Stimulated activated CD8-positive, alpha-beta memory T cell treated with anti-CD3 and anti-CD28 coated beads, Interleukin-4, amount 100 ng/mL, for 1 hour (primary cell): ENCODE results near the gene MYDGF.
"Not testable (repeated sequence)": the region's sequence is repeated elsewhere in the genome, so short reads cannot be mapped to it uniquely, and the experiment has no call there.

Experiments
- DNase-seq, 2 donors: peaks; one replicate each; pipeline ENCODE4 v3.0.0-alpha.2; 2020; ENCODE audit warnings: low read depth in 2 of 2, low spot score in 1 of 2

Gene MYDGF

DNA sequence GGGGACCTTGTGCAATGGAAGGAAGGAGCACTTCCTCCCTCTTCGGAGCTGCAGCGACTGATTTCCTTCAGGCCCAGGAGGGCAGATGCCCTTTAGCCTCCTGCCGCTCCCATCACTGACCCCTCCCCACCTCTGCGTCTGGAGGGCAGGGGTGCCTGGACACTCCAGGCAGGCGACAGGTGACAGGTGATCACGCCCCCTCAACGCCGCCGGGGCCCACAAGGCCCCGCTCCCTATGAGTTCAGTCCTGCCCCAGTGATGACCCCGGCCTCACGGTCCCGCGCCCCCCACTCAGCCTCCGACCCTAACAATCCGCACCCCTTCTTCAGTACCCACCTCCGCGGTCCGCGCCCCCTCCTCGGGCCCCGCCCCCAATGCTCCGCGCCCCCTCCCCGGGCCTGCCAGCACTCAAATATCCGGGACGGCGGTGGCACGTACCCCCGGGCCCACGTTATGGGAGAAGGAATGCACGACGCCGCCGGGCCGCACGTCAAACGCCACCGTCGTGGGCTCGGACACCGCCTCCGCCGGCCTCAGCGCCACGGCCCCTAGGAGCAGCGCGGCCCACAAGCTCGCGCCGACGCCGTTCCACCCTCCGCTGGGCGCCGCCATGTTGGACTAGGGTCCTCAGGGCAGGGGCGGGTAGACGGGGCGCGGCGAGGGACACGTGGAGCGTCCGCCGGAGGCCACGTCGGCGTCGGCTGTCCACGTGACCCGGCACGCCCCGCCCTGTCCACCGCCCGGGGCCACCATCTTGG is at the start of gene MYDGF:
MYDGF (minus strand) TSS at position 620 of the 758 bp plus-strand sequence; CDS start at position 612, 8 bp downstream.
- DNase-seq, result peak; percentile 84 to 88

DNA sequence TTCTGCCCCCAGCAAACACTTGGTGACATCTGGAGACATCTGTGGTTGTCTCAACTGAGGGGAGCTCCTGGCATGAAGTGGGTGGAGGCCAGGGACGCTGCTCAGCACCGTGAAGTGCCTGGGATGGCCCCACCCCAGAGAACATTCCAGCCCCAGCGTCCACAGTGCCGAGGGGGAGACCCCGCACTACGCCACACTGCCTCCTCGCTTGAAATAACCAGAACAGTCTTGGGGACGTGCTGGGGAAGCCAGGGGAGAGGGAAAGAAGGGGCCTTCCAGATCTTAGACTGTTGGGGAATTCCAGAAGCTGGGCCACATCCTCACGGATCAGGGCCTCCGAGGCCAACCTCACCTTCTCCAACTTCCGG is 49.3 kb upstream of the MYDGF start:
- no peak for DNase-seq

DNA sequence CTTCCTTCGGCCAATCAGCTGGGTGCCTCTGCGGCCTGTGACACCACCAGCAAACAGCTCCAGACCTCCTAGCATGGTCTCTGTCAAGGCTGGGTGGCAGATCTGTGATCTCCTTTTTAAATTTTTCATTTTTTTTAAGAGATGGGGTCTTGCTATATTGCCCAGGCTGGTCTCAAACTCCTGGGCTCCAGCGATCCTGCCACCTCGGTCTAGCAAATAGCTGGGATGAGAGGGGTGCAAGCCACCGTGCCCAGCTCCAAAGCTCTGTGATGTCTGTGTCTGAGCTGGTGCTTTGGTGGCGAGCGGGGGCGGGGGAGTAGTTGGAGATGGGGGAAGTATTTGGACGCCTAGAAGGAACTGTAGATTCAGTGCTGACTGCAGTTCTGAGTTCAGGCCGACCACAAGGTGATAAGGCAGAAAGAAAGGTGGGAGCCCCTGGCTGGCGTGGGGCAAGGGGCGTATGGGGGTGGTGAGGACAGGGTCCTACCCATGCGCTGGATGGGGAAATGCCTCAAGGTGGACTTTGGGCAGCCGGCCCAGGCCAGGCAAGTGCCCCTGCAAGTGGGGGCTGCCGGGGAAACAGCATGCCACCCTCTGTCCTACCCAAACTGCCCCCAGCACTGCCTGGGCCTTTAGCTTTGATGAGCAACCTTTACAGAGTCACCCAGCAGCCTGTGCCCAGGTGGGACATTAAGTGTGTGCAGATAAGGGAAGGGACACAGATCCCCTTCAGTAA is 48.0 kb upstream of the MYDGF start:
- no peak for DNase-seq

DNA sequence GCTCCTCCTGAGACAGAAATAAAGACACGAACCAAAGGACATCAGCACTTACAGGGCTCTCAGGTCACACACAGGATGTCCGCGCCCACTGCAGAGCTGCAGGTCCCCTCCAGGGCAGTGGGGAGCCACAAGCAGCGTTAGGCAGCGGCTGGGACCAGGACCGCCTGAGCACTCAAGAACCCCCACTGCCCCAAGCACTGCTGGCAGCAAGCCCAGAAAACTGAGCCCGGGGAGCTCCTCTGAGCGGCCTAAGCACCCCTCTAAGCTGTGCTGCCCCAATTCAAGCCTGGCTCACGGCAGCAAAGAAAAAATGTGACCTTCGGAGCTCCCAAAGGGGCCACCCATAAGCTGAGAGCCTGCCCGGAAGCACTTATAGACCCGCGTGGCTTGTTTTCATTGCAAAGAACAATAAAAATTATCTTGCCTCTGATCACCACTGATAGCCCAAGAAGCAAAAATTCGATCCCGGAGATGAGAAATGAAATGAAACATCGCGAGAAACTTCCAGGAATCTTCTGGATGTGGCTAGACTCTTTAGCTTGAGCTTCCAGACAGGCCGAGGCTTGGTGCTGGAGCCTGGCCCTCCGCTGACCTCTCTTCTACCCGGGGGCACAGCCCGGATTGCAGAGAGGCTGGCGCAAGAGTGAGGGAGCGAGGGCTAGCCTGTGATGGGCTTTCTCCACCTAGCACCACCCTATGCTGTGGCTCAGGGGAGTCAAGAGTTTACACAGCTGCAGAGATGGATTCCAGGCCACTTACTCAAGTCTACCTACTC is 47.2 kb upstream of the MYDGF start:
- no peak for DNase-seq

DNA sequence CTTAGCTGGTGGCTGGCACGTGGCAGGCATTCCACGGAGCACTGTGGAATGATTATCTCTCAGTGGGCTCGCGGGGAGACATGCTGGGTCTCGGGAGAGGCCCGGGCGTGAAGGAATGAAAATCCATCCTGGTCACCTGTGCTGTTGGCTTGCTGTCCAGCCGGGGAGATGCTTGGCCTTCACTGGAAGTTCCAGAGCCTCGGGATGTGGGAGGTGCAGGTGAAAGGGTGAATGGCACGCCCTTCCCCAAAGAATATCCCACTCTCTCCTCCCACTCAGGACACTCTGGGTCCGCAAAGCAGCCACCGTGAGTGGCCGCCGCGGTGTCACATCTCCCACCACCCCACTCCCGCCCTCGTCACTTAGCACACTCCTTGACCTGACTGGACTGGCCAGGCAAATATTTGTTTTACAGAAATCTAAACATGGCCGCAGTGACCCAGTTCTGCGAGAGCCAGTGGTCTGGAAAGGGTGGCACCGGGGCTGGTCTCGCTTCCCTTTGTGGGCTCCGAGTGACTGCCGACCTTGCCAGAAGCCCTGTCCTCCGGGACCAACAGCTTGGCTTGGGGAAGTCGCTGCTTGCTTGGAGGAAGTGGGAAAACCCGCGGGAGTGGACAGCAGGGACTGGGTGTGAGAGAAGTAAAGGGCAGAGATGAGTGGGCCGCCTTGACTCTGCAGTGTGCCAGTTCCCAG is 45.5 kb upstream of the MYDGF start:
- DNase-seq, result no peak

DNA sequence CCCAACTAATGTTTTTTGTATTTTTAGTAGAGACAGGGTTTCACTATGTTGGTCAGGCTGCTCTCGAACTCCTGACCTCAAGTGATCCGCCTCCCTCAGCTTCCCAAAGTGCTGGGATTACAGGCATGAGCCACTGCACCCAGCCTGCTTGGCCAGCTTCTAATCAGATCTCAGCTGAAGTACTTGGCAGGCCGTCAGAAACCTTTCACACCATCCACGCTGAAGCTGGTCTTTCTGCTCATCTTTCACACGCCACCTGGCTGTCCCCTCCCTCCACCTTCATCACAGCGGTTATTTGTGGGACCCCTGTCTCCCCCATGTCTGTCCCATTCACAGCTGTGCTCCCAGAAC is 45.0 kb upstream of the MYDGF start:
- not testable (repeated sequence) for DNase-seq

DNA sequence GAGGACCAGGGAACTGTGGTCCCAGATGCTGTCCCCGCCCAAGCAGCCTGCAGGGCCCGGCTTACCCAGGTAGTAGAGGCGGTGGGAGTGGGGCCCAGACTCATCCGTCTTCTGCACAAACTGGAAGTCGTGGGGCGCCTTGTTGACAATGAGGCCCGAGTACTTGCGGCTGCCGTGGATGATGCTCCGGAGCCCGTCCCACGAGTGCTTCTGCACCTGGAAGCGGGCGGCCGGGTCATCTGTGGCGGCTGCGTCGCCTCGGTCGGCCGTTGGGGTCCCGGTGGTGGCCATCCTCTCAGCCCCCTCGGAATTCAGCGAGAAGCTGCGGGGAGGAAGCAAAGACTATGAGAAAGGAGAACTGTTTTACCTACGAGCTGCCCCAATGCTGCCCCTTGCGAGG is 43.9 kb upstream of the MYDGF start:
- DNase-seq, result no peak

DNA sequence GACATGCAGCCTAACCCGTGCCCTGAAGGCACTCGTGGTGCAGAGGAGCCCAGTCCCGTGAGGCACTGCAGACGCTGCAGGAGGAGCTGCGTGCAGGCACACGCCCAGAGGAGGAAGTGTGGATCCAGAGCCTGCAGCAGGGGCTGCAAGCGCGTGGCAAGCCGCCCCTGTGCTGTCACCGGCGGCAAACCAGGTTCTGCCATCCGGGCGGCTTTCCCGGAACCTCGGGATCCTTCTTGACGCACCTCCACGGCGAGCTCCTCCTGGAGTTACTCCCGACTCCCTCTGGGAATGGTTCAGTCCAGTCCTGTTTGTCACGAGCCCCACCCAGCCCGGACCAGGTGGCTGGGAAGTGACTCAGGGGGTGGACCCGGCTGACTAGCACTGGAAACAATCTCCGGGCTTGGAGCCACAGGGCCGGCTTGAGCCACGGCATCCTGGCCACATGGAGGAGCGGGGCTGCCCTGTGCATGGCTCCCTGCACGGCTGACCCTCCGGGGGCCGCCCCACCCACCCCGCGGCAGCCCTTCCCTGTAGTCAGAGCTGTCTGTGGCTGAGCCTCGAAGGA is 43.3 kb upstream of the MYDGF start:
- DNase-seq, result no peak

DNA sequence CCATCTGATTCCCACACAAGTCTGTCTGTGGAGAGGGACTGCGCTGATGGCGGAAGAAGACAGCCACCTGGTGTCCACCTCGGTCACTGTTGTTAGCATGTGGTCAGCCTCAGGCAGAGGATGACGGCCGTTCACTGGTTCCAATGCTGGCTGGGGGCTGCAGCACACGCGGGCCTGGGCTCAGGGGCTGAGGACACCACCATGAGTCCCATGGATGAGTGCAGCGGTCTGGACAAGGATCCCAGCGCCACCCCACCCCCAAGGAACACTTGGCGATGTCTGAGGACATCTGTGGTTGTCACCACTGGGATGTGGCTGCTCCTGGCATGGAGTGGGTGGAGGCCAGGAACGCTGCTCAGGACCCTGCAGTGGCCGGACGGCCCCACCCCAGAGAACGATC is 42.6 kb upstream of the MYDGF start:
- DNase-seq, result no peak

DNA sequence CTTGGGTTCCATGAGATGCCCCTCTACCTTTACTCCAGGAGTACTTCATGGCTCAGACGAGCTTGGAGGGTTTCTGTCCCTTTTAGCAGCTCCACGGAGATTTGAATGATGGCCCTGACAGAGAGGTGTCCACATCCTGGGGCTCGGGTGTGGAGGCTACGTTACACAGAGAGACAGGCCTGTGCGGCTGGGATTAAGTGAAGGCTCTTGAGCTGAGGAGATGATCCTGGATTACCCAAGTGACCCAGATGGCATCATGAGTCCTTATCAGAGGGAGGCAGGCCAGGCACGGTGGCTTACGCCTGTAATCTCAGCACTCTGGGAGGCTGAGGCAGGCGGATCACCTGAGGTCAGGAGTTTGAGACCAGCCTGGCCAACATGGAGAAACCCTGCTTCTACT is 41.1 kb upstream of the MYDGF start:
- no peak for DNase-seq

DNA sequence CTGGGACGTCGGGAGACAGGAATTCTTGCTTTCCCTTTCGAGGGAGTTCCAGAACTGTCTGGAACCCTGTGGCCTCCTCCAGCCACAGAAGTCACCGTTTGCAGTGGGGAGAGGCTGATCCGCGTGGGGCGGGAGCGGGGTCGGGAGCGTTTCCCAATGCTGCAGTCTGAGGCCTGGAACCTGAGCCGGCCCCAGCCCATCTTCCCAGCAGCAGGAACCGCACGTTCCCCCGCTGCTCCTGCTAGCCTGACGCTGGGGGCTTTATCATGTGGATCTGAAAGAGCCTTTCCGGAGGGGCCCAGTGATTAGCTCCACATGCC is 40.1 kb upstream of the MYDGF start:
- no peak for DNase-seq

DNA sequence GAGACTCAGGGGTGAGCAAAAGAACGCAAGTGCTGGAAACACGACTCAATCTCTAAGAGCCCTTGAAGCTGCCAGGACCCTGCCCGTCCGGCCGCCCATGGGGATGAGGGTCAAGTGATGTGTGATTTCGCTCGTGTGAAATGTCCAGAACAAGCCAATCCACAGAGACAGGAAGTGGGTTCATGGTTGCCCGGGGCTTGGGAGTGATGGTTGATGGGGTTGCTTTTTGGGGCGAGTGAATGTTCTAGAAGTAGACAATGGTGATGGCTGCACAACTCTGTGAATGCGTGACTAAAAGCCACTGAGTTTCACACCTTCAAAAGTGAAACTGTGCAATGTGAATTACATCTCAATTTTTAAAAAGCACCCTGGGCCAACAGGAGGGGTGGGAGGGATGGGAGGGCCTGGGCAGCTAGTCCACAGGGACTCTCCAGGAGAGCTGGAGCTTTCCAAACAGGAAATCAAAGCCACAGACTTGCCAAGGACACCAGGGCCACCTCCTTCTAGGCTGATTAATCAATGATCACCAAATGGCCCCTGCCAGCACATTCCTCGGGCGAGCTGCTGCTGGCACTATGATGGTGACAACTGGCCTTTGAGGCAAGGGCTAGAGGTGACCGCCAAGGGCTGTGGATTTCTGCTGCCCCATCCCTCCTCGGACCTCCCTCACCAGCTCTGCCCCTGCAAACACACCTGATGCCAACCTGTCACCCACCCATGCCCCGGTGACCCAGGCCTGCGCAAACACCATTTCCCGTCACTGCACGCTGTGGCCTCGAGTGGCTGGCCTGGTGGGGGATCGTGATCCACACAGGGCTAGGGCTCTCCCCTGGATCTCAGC is 39.5 kb upstream of the MYDGF start:
- peak in 1 of 2 donors; percentile 5 for DNase-seq

DNA sequence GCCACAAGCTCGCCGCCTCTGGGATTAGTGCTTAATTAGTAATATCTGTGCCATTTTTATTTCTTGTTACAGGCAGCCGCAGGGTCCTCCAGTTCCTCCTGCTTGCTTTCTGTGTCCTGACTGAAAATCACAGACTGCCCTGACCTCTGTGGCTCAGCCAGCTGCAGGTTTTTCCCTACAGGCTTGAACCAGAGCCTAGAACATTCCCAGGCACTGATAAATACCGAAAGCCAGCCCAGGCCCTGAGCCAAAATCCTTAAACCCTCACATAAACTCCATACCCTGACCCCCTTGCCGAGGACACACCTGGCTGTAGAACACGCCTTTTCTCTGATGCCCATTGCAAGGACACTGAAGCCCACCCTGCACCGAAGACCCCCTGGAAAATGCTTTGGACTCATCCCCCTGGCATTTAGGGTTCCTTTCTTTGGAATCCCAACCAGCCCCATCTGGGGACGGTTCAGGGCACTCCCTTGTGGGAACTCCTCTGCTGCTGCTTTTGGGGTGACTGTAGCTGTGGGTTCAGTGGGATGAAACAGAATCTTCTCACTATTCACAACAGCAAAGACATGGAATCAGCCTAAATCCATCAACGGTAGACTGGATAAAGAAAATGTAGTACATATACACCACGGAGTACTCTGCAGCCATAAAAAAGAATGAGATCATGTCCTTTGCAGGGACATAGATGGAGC is 38.0 kb upstream of the MYDGF start:
- no peak for DNase-seq

DNA sequence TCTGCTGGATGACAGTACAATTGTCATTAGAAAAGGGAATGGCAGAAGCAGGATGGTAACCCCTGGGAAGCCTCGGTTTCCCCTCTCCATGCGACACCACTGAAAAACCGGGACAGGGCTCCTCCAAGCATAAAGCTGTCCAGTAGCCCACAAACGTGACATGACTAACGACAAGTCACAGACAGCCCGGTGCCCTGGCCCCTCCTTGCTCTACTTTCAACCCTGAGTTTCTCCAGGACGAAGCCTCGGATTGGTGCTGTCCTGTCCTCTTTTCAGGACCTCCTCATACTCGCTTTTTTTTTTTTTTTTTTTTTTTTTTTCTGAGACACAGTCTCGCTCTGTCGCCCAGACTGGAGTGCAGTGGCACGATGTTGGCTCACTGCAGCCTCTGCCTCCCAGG is 37.2 kb upstream of the MYDGF start:
- DNase-seq, result no peak

DNA sequence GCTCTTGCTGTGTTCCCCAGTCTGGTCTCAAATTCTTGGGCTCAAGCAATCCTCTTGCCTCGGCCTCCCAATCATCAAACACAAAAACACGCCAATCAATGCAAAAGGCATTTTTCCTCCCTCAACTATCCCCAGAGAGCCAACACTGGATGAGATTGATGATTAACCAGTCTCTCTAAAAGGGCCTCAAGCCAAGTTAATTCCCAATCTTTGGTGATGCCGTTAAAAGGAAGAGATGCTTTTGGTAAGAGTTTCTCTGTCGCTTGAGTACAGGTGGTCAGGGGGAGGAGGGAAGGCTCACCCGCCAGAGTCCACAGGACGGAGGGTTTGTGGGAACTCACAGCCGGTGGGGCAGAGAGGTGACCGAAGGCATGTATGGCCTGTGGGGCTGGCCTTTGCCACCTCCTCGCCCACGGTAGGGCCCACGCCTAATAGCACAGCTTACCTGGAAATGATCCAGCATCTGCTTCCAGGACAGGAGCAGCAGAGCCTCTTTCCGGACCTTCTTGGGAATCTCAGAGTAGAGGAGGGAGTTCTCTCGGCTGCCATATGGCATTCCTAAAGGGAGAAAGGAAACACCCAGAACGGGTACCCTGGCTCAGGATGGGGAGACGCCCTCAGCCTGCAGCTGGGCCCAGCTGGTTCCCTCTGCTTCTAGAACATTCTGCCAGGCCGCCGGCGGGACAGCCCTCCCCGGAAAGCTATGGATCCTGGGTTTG is 35.4 kb upstream of the MYDGF start:
- no peak for DNase-seq

DNA sequence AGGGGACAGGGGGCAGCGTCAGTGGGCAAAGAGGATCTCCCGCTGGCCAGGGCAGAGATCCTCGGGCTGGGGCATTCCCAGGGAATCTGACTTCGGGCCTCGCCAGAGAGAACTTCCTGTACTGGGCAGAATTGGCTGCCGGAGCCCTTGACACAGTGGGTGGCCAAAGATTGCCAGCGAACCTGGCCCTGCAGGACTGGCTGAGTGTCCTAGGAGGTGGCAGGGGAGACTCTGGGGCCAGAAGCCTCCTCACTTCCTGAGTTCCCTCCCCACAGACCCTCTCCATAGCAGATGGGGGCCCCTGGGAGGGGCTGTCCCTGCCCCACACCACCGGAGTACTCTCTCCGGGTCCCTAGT is 34.2 kb upstream of the MYDGF start:
- no peak for DNase-seq

DNA sequence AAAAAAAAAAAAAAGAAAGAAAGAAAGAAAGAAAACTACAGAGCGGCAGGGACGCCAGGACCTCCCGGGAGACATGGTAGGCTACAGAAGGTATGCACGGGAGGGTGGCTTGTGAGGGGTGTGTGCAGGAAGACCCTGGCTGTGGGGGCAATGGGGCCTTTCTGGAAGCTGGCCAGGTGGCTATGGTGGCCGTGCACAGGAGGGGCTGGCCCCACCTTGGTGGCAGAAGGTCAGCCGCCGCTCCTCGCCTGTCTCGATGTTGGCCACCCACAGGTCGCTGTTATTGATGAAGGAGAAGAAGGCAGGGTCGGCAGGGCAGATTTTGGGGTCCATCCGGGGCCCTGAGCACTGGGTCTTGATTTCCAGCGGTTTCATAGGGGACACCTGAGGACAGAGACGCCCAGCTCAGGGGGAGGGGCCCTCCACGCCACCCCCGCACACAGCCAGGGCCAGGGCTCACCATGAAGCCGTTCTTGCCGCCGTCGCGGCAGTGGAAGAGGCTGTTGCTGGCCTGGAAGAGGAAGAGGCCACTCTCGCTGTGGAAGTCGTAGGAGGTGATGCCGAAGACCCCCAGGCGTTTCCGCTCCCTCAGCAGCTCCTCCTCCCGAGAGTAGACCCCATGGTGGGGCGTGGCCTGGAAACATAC is 33.7 kb upstream of the MYDGF start:
- no peak for DNase-seq

DNA sequence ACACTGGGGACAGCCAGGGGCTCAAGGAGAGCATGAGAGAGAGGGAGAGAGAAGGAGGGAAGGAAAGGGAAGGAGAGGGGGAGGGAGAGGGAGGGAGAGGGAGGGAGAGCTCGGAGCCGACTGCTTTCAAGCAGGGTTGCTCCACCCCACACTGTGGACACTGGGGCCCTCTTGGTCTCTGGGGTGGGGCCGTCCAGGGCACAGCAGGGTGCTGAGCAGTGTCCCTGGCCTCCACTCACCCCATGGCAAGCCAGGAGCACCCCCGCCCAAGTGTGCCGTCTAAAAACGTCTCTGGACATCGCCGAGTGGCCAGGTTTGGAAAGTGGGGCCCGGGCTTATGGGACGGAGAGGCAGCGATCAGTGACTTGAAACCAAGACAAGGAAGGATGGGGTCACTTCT is 32.6 kb upstream of the MYDGF start:
- DNase-seq, result no peak

DNA sequence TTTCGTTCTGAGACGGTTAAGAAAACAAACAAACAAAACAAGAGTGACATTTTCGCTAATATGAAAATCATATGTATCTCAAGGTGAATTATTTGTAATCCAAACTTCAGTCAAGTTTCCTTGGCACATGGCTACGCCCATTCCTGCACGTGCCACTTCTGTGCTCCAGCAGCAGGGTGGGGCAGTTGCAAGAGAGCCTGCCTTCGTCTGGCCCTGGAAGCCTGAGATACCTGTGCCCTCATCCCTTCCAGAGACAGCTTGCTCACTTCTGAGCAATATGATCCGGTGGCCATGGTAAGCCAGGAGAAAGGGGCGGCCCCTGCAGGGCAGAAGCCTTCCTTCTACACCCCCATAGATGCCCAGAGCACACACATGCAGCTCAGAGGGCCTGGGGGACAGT is 31.4 kb upstream of the MYDGF start:
- DNase-seq, result no peak
